ENCODE measurements around the gene JAKMIP2.

GRCh38 chr5:147813696-147814095 is 31.2 kb upstream of the JAKMIP2 start:
- TF ChIP-seq ZBTB7A (IDR thresholded peaks at IDR 0.05; ENCODE audit: low read depth): no peak
- no peak for TF ChIP-seq REST (IDR thresholded peaks at IDR 0.05; ENCODE audit: low read depth)
- TF ChIP-seq EGR1 (IDR thresholded peaks at IDR 0.05): no peak
- no peak for TF ChIP-seq CREB1 (IDR thresholded peaks at IDR 0.05; ENCODE audit: low read depth)
- TF ChIP-seq YY1 (IDR thresholded peaks at IDR 0.05; ENCODE audit: low read depth): no peak
- no peak for TF ChIP-seq RAD21 (IDR thresholded peaks at IDR 0.05; ENCODE audit: low read depth)
- no peak for TF ChIP-seq NFIC (IDR thresholded peaks at IDR 0.05)
- no peak for TF ChIP-seq CEBPB (IDR thresholded peaks at IDR 0.05)
- TF ChIP-seq EP300 (IDR thresholded peaks at IDR 0.05; ENCODE audit: borderline replicate concordance): no peak
- no peak for TF ChIP-seq MAX (IDR thresholded peaks at IDR 0.05)
- TF ChIP-seq TAF1 (IDR thresholded peaks at IDR 0.05; ENCODE audit: low read depth): no peak
- no peak for TF ChIP-seq TCF12 (IDR thresholded peaks at IDR 0.05; ENCODE audit: low read depth)
- no peak for TF ChIP-seq USF1 (IDR thresholded peaks at IDR 0.05)
- TF ChIP-seq TEAD4 (IDR thresholded peaks at IDR 0.05): no peak

All from Ishikawa (cell line).